HCT116 (cell line): Measurements from ENCODE around the gene IQCN. TPM values are rescaled to one million over a fixed set of nuclear protein-coding genes. Genes with fewer than 3 reads are reported as not detected.

Source experiments
- ATAC-seq: fragments of 200-7000 bp; cut with Tn5 transposase; 2 replicates; pipeline ENCODE4 v1.9.1; 2020; ENCODE audit warnings: mild to moderate bottlenecking, moderate library complexity
- BruUV-seq: library from RNA; stranded (reverse); fragments of 400-500 nt; replicated peaks from 2 replicates; lab custom pipeline; 2021; lab: Mats Ljungman, UMichigan
- CTCF ChIA-PET: fragments of 300-600 bp; sonication (Branson Sonifier 250); formaldehyde crosslinking; loops from one replicate; lab custom pipeline; 2021; ENCODE audit warnings: antibody characterized with exemption; lab: Charles Lee
- POLR2A ChIA-PET: fragments of 300-600, 350-600 bp; sonication (Branson Sonifier 250); formaldehyde crosslinking; loops from one replicate; lab custom pipeline; 2021; ENCODE audit warnings: antibody characterized with exemption; lab: Charles Lee
- RAD21 ChIA-PET, 2 experiments: fragments of 300-600 bp; sonication (Branson Sonifier 250); formaldehyde crosslinking; loops; one replicate each; lab custom pipeline; 2023; ENCODE audit warnings: low total read pairs in 2 of 2; ENCODE audit not compliant: uncharacterized antibody in 2 of 2, unreplicated experiment in 2 of 2, low non-redundant PET in 1 of 2; lab: Charles Lee
- DNase-seq: peaks from one replicate; pipeline ENCODE4 v3.0.0-alpha.2; 2010; ENCODE audit warnings: low read depth, low spot score
- H2AFZ ChIP-seq: fragments of 200-600 bp; shearing (Covaris generic), sonication (generic); 2 replicates; pipeline ENCODE4 v1.6.1; 2017; ENCODE audit warnings: low read depth, mixed run types, mixed read lengths, antibody characterized with exemption, low read length; ENCODE audit not compliant: poor library complexity, severe bottlenecking
- H3K27ac ChIP-seq: 2 replicates; pipeline ENCODE4 v1.5.1; 2012; ENCODE audit warnings: low read depth, low read length
- H3K27me3 ChIP-seq: fragments of 200-600 bp; sonication (generic); 2 replicates; pipeline ENCODE4 v1.6.1; 2016; ENCODE audit warnings: mixed run types, low read length, mixed read lengths; ENCODE audit not compliant: insufficient read depth
- H3K36me3 ChIP-seq, 2 experiments: fragments of 200-500 bp in 1 of 2; fragments of 200-600 bp in 1 of 2; sonication (Bioruptor generic) in 1 of 2; sonication (generic) in 1 of 2; 2 replicates each; pipeline versions ENCODE4 v1.5.1 to v1.6.1; 2014 to 2016; ENCODE audit warnings: low read length in 2 of 2, inconsistent platforms in 1 of 2, mixed read lengths in 1 of 2, mixed run types in 1 of 2; ENCODE audit not compliant: insufficient read depth in 2 of 2, control insufficient read depth in 1 of 2
- H3K4me1 ChIP-seq, 2 experiments: fragments of 200-600 bp in 1 of 2; sonication (generic) in 1 of 2; 2 replicates each; pipeline versions ENCODE4 v1.5.1 to v1.6.1; 2012 to 2017; ENCODE audit warnings: low read length in 2 of 2, inconsistent platforms in 1 of 2, mild to moderate bottlenecking in 1 of 2, mixed read lengths in 1 of 2, mixed run types in 1 of 2, moderate library complexity in 1 of 2; ENCODE audit not compliant: insufficient read depth in 2 of 2, control insufficient read depth in 1 of 2
- H3K4me2 ChIP-seq: fragments of 200-600 bp; sonication (generic); 2 replicates; pipeline ENCODE4 v1.6.1; 2017; ENCODE audit warnings: mixed run types, low read length, mixed read lengths
- H3K4me3 ChIP-seq, 2 experiments: fragments of 200-600 bp in 1 of 2; sonication (generic) in 1 of 2; replicated peaks in 1 of 2; 2 replicates each; pipeline ENCODE4 v1.5.1; 2011 to 2016; ENCODE audit warnings: low read length in 2 of 2, control low read depth in 1 of 2, low read depth in 1 of 2, mild to moderate bottlenecking in 1 of 2, mixed read lengths in 1 of 2, mixed run types in 1 of 2
- H3K79me2 ChIP-seq: fragments of 200-600 bp; sonication (generic); 2 replicates; pipeline ENCODE4 v1.6.1; 2017; ENCODE audit warnings: mild to moderate bottlenecking, mixed run types, low read length, moderate library complexity, mixed read lengths; ENCODE audit not compliant: insufficient read depth
- H3K9ac ChIP-seq: fragments of 200-600 bp; sonication (generic); 2 replicates; pipeline ENCODE4 v1.6.1; 2016; ENCODE audit warnings: low read length, mixed read lengths
- H3K9me2 ChIP-seq: fragments of 200-600 bp; sonication (generic), shearing (Covaris generic); 2 replicates; pipeline ENCODE4 v1.6.1; 2017; ENCODE audit warnings: mixed run types, mild to moderate bottlenecking, moderate library complexity; ENCODE audit not compliant: insufficient read depth
- H3K9me3 ChIP-seq, 2 experiments: fragments of 200-500 bp in 1 of 2; fragments of 200-600 bp in 1 of 2; sonication (Bioruptor generic) in 1 of 2; sonication (generic) in 1 of 2; 2 replicates each; pipeline ENCODE4 v1.6.1; 2014 to 2017; ENCODE audit warnings: low read length in 2 of 2, mixed read lengths in 2 of 2, inconsistent platforms in 1 of 2, low read depth in 1 of 2, mild to moderate bottlenecking in 1 of 2, mixed run types in 1 of 2, moderate library complexity in 1 of 2; ENCODE audit not compliant: control insufficient read depth in 1 of 2, insufficient read depth in 1 of 2
- H4K20me1 ChIP-seq: fragments of 200-600 bp; sonication (generic), shearing (Covaris generic); 2 replicates; pipeline ENCODE4 v1.6.1; 2017; ENCODE audit warnings: mixed run types, mild to moderate bottlenecking, moderate library complexity; ENCODE audit not compliant: insufficient read depth
- CTCF ChIP-seq, 3 experiments: fragments of 200-600 bp in 1 of 3; sonication (generic) in 1 of 3; IDR thresholded peaks in 2 of 3; conservative IDR thresholded peaks in 1 of 3; 2 replicates each; pipeline ENCODE4 v1.5.1; 2012 to 2017; ENCODE audit warnings: low read depth in 2 of 3, low read length in 2 of 3, antibody characterized with exemption in 1 of 3, borderline replicate concordance in 1 of 3, control low read depth in 1 of 3, mild to moderate bottlenecking in 1 of 3, mixed read lengths in 1 of 3, mixed run types in 1 of 3, moderate library complexity in 1 of 3; ENCODE audit not compliant: insufficient read depth in 1 of 3
- EGR1 ChIP-seq: IDR thresholded peaks from 2 replicates; pipeline ENCODE4 v1.6.1; 2012; ENCODE audit warnings: low read depth
- POLR2A ChIP-seq: IDR thresholded peaks from 2 replicates; pipeline ENCODE4 v1.7.0; 2011; ENCODE audit warnings: borderline replicate concordance; ENCODE audit not compliant: insufficient read depth, insufficient read length; ENCODE audit errors: extremely low read depth
- POLR2AphosphoS5 ChIP-seq: IDR thresholded peaks from 2 replicates; pipeline ENCODE4 v1.6.1; 2011; ENCODE audit warnings: mild to moderate bottlenecking, low read depth, low read length, moderate library complexity
- ZFX ChIP-seq: fragments of 450-650 bp; IDR thresholded peaks from 2 replicates; pipeline ENCODE4 v1.6.1; 2017
- intact Hi-C: fragments of 100-400 bp; cut with micrococcal nuclease; formaldehyde crosslinking; loops from 2 replicates; pipeline ENCODE4 v1.10.0; 2022
- total RNA-seq: library from RNA; stranded (reverse); gene quantifications from one replicate; pipeline ENCODE4 v1.2.1, GENCODE V29; 2021; ENCODE audit not compliant: unreplicated experiment

The IQCN gene
- total RNA-seq, 1 experiment from 2014 or later: 4.8 TPM

- DNase-seq: no peak
- Histone ChIP-seq H3K4me1 (peaks cover 41 to 53% of the 10 kb centered on the region in 2 experiments), H3K27me3 (no peaks in the 10 kb centered on the region), H3K27ac (peak overlapping the region; percentile 100), H3K9ac (peak overlapping the region; percentile 99), H3K4me2 (peak overlapping the region; percentile 91), H2AFZ (no peak overlapping the region), H3K36me3 (0 out of 4 replicates have a peak, but pooled peaks cover 0 to 4% of the 10 kb centered on the region in 2 experiments), H3K9me3 (no peaks in the 10 kb centered on the region), H4K20me1 (no peaks in the 10 kb centered on the region), H3K4me3 (peak overlapping the region; percentile 70 to 78), H3K9me2 (no peaks in the 10 kb centered on the region), H3K79me2 (peaks cover 29% of the 10 kb centered on the region)
- intact Hi-C loops: no loop called here
- peak; percentile 5 for ATAC-seq
- TF ChIP-seq POLR2AphosphoS5: peak; percentile 61
- no peak for TF ChIP-seq CTCF (IDR thresholded peaks at IDR 0.05 in 2 of 3, conservative IDR thresholded peaks at IDR 0.05 in 1 of 3; ENCODE audit: borderline replicate concordance in 1 of 3, insufficient read depth in 1 of 3, low read depth in 2 of 3, low read length in 2 of 3)
- TF ChIP-seq ZFX: peak; percentile 61
- TF ChIP-seq POLR2A: peak; percentile 13
- TF ChIP-seq EGR1: peak; percentile 65; the same call in 1 of the 2 replicates
- RAD21 ChIA-PET: interaction anchor here (1.0 to 1.6 kb wide), 3 partner anchors 11 to 23 kb away, joined by 4 to 5 read pairs (median 5); no protein-coding TSS in a partner anchor
- CTCF ChIA-PET: interaction anchor here (1.0 to 5.7 kb wide), 5 partner anchors 10 to 134 kb away, joined by 3 to 76 read pairs (median 28); partner anchors contain the start of genes GDF15 and LSM4
- POLR2A ChIA-PET: interaction anchor here (0.5 to 5.3 kb wide), 34 partner anchors 10 to 284 kb away, joined by 3 to 138 read pairs (median 6); partner anchors contain the start of genes GDF15, IFI30, LSM4 and MPV17L2
- BruUV-seq: TSS peak; percentile 92
Observed at GRCh38 chr19:18282021-18282787, 8.0 kb upstream of the IQCN start.
